Sigmoid colon (tissue), 4 donors: Measurements from ENCODE around the gene ITGB1BP2.

Experiments
- CTCF ChIP-seq, 4 experiments: fragments of 450-650 bp in 3 of 4; fragments of 200-600 bp in 1 of 4; IDR thresholded peaks; one replicate each; pipeline ENCODE4 v1.5.1; 2016 to 2019; ENCODE audit warnings: antibody characterized with exemption in 4 of 4, mild to moderate bottlenecking in 3 of 4, moderate library complexity in 2 of 4
- EP300 ChIP-seq, 4 donors: sonication (generic); formaldehyde crosslinking; IDR thresholded peaks; one replicate each; pipeline ENCODE4 v1.6.1; 2017; ENCODE audit warnings: antibody characterized with exemption in 4 of 4

- TF ChIP-seq CTCF (IDR thresholded peaks at IDR 0.05) (no peak), EP300 (IDR thresholded peaks at IDR 0.05) (no peak)
These were observed 10.2 kb upstream of the ITGB1BP2 start for GRCh38 chrX:71291381-71291780.
